GM18861 (cell line): ENCODE results near the gene ANKRD12.

ENCODE experiments used
- ATAC-seq: cut with Tn5 transposase; IDR thresholded peaks from one replicate; pipeline ENCODE4 v1.9.1; 2021; ENCODE audit not compliant: unreplicated experiment

Gene ANKRD12

GRCh38 chr18:9334973-9335696 lies 198.6 kb downstream of the ANKRD12 start:
- peak; percentile 36 for ATAC-seq
